HL-60 (cell line): ENCODE measurements around the gene FARP1.

Experiments used
- GABPA ChIP-seq: IDR thresholded peaks from 2 replicates; pipeline ENCODE4 v1.6.1; 2012; ENCODE audit warnings: low read depth
- POLR2AphosphoS5 ChIP-seq: IDR thresholded peaks from 2 replicates; pipeline ENCODE4 v1.6.1; 2012; ENCODE audit warnings: low read depth
- SPI1 ChIP-seq: IDR thresholded peaks from 2 replicates; pipeline ENCODE4 v1.6.1; 2012; ENCODE audit warnings: low read depth, mild to moderate bottlenecking, borderline replicate concordance
- TF ChIP-seq, protein P1 (sequence below): IDR thresholded peaks from one replicate; pipeline ENCODE4 v1.5.1; 2011; ENCODE audit warnings: low read length, control low read depth, inconsistent platforms; ENCODE audit not compliant: insufficient read depth

DNA sequence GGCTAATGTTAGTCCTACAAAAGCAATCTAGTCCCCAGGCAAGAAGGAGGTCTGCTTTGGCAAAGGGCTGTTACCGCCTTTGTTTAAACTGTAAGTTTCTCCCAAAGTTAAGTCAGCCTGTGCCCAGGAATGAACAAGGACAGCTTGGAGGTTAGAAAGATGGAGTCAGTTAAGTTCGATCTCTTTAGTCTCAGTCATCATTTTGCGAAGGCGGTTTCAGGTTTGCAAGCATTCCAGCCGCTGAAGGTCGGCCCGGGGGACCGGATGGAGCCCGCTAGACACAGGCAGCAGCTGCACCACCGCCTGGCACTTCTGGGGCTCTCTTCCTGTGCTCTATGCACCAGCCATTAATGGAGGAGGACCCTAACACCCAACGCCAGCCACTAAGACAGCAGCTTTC is 342.7 kb downstream of the FARP1 start:
- TF ChIP-seq, protein P1, sequence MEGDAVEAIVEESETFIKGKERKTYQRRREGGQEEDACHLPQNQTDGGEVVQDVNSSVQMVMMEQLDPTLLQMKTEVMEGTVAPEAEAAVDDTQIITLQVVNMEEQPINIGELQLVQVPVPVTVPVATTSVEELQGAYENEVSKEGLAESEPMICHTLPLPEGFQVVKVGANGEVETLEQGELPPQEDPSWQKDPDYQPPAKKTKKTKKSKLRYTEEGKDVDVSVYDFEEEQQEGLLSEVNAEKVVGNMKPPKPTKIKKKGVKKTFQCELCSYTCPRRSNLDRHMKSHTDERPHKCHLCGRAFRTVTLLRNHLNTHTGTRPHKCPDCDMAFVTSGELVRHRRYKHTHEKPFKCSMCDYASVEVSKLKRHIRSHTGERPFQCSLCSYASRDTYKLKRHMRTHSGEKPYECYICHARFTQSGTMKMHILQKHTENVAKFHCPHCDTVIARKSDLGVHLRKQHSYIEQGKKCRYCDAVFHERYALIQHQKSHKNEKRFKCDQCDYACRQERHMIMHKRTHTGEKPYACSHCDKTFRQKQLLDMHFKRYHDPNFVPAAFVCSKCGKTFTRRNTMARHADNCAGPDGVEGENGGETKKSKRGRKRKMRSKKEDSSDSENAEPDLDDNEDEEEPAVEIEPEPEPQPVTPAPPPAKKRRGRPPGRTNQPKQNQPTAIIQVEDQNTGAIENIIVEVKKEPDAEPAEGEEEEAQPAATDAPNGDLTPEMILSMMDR, result no peak
- no peak for TF ChIP-seq POLR2AphosphoS5
- TF ChIP-seq SPI1, result no peak
- no peak for TF ChIP-seq GABPA
